ENCODE results near the gene CRYBA2. TPM values are rescaled to one million over a fixed set of nuclear protein-coding genes. Genes with fewer than 3 reads are reported as not detected.

Gene CRYBA2
- total RNA-seq, 1 donor from 2014 or later = 0.49 TPM

GRCh38 chr2:218996937-218997336, 3.7 kb upstream of the CRYBA2 start:
- peaks cover 2% of the 10 kb centered on the region for H3K9me3 Mint-ChIP-seq (ENCODE audit: unreplicated experiment)
- H3K4me3 Mint-ChIP-seq (ENCODE audit: unreplicated experiment) = peak overlapping the region; percentile 1
- DNase-seq = no peak
- H3K27ac Mint-ChIP-seq (ENCODE audit: unreplicated experiment) = peak overlapping the region; percentile 10
- no peak for TF ChIP-seq CTCF (IDR thresholded peaks at IDR 0.05; ENCODE audit: partially characterized antibody, unreplicated experiment)
- peaks cover 7% of the 10 kb centered on the region for H3K4me1 Mint-ChIP-seq (ENCODE audit: low read depth, unreplicated experiment)
- no peaks in the 10 kb centered on the region for H3K36me3 Mint-ChIP-seq (ENCODE audit: unreplicated experiment)
- peaks cover 23% of the 10 kb centered on the region for H3K27me3 Mint-ChIP-seq (ENCODE audit: unreplicated experiment)

DNA sequence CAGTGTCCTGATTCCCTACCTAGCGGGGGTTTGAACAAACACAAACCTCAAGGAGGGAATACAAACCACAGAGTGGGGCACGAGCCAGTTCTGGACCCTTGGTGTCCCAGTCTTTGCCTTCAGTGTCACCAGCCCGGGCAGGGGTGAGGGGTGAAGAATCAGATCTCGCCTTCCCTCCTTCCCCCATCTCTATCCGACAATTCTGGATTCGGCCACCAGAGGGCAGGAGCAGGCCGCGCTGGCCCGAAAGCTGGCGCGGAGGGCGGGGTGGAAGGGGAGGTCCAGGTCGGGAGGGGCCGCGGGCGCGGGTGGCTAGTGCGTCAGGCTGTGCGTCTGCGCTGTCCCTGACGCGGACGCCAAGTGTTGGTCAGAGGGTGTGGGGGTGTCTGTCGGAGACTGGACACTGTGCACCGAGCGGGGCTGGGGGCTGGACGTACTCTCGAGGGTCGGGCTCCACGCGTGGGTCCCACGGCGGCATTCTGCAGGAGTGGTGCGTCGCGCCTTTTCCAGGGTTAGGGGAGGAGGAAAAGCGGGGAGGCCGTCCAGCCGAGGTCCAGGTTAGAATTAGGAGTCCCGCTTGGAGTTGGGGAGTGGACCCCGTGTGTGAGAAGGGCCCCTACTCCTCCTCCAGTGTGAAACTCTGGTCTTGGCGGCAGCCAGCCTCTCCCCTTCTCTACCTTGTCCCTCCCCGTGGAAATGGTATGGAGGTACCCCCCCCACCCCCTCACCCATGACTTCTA, 2.9 kb upstream of the CRYBA2 start:
- Mint-ChIP-seq H3K9me3 (ENCODE audit: unreplicated experiment) (peaks cover 2% of the 10 kb centered on the region), H3K36me3 (ENCODE audit: unreplicated experiment) (no peaks in the 10 kb centered on the region), H3K4me1 (ENCODE audit: low read depth, unreplicated experiment) (peaks cover 7% of the 10 kb centered on the region), H3K27ac (ENCODE audit: unreplicated experiment) (no peak overlapping the region), H3K4me3 (ENCODE audit: unreplicated experiment) (peak overlapping the region; percentile 82), H3K27me3 (ENCODE audit: unreplicated experiment) (peaks cover 30% of the 10 kb centered on the region)
- peak; percentile 97 for DNase-seq
- peak; percentile 97 for TF ChIP-seq CTCF (IDR thresholded peaks at IDR 0.05; ENCODE audit: partially characterized antibody, unreplicated experiment)

DNA sequence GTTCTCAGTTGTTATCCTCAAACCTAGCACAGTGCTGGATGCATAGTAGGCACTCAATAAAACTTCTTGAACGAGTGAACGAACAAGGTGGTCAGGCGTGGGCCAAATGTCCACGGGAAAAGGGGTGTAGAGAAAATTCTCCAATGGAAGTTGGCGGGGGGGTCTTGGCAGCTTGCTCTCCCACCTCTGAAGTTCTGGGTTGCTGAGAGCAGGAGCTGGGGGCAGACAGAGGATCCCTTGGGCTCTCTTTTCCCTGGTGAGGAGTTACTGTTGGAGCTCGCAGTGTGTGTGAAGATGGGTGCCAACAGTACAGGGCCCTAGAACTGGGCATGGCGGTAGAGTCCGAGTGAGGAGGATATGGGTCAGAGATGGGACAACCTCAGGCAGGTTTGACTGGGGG, 2.3 kb upstream of the CRYBA2 start:
- Mint-ChIP-seq H3K4me3 (ENCODE audit: unreplicated experiment) (no peak overlapping the region), H3K36me3 (ENCODE audit: unreplicated experiment) (no peaks in the 10 kb centered on the region), H3K27me3 (ENCODE audit: unreplicated experiment) (peaks cover 28% of the 10 kb centered on the region), H3K4me1 (ENCODE audit: low read depth, unreplicated experiment) (peaks cover 7% of the 10 kb centered on the region), H3K9me3 (ENCODE audit: unreplicated experiment) (peaks cover 2% of the 10 kb centered on the region), H3K27ac (ENCODE audit: unreplicated experiment) (no peak overlapping the region)
- no peak for TF ChIP-seq CTCF (IDR thresholded peaks at IDR 0.05; ENCODE audit: partially characterized antibody, unreplicated experiment)
- no peak for DNase-seq

DNA sequence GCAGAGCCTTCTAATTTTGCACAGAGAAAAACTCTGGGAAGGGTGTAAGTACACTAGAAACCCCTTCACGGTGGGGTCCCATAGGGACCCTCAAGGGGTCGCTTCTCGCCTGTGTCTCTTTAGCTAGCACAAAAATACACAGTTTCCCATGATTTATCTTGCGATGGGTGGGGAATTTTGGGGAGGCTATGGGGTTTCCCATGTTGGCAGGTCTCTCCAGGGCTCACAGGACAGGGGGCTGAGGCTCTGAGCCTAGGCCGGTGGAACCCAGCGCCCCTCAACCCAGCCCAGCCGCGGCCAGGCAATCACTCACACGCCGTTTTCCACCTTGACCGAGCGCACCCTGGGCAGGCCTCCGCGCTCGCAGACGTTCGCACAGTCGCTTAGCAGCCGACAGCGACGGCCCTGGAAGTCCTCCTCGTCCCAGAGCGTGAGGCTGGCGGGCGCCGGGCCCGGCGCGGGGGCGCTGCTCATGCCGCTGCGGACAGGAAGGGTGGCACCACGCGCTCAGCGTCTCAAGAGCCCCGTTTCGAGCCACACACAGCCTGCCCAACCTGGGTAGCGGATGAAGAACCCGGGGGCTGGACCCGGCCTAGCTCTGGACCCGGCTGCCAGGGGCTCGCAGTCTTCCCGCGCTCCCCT, 398 bp downstream of the CRYBA2 start:
- peak; percentile 53 for DNase-seq
- H3K27ac Mint-ChIP-seq (ENCODE audit: unreplicated experiment) = no peak overlapping the region
- H3K4me1 Mint-ChIP-seq (ENCODE audit: low read depth, unreplicated experiment) = no peaks in the 10 kb centered on the region
- no peaks in the 10 kb centered on the region for H3K36me3 Mint-ChIP-seq (ENCODE audit: unreplicated experiment)
- peaks cover 39% of the 10 kb centered on the region for H3K27me3 Mint-ChIP-seq (ENCODE audit: unreplicated experiment)
- no peak for TF ChIP-seq CTCF (IDR thresholded peaks at IDR 0.05; ENCODE audit: partially characterized antibody, unreplicated experiment)
- H3K4me3 Mint-ChIP-seq (ENCODE audit: unreplicated experiment) = no peak overlapping the region
- H3K9me3 Mint-ChIP-seq (ENCODE audit: unreplicated experiment) = peaks cover 2% of the 10 kb centered on the region

- no peak overlapping the region for H3K27ac Mint-ChIP-seq (ENCODE audit: unreplicated experiment)
- H3K36me3 Mint-ChIP-seq (ENCODE audit: unreplicated experiment) = no peaks in the 10 kb centered on the region
- no peaks in the 10 kb centered on the region for H3K4me1 Mint-ChIP-seq (ENCODE audit: low read depth, unreplicated experiment)
- peaks cover 4% of the 10 kb centered on the region for H3K9me3 Mint-ChIP-seq (ENCODE audit: unreplicated experiment)
- TF ChIP-seq CTCF (IDR thresholded peaks at IDR 0.05; ENCODE audit: partially characterized antibody, unreplicated experiment) = no peak
- H3K27me3 Mint-ChIP-seq (ENCODE audit: unreplicated experiment) = peaks cover 42% of the 10 kb centered on the region
- no peak for DNase-seq
- H3K4me3 Mint-ChIP-seq (ENCODE audit: unreplicated experiment) = no peak overlapping the region
Measured at GRCh38 chr2:218992196-218992595, 1.0 kb downstream of the CRYBA2 start.
